DOHH2 (cell line): ENCODE data around the gene FKBP6.

Experiments used
- H3F3A ChIP-seq: fragments of 200-600 bp; sonication (generic), shearing (Covaris generic); 2 replicates; pipeline ENCODE4 v1.6.0; 2016; ENCODE audit warnings: antibody characterized with exemption, mild to moderate bottlenecking; ENCODE audit not compliant: control insufficient read depth, insufficient read depth
- H3K27ac ChIP-seq: fragments of 200-600 bp; sonication (generic); 2 replicates; pipeline ENCODE4 v1.5.1; 2014; ENCODE audit warnings: low read depth, mild to moderate bottlenecking, low read length, moderate library complexity
- H3K27me3 ChIP-seq: fragments of 200-600 bp; sonication (generic); 2 replicates; pipeline ENCODE4 v1.6.1; 2014; ENCODE audit warnings: mild to moderate bottlenecking, low read length, mixed read lengths; ENCODE audit not compliant: control insufficient read depth
- H3K36me3 ChIP-seq: fragments of 200-600 bp; sonication (generic); 2 replicates; pipeline ENCODE4 v1.6.1; 2014; ENCODE audit warnings: mild to moderate bottlenecking, low read length, moderate library complexity, mixed read lengths; ENCODE audit not compliant: control insufficient read depth
- H3K4me1 ChIP-seq: fragments of 200-600 bp; sonication (generic); 2 replicates; pipeline ENCODE4 v1.6.1; 2014; ENCODE audit warnings: mild to moderate bottlenecking, low read length, mixed read lengths; ENCODE audit not compliant: control insufficient read depth
- H3K4me2 ChIP-seq: fragments of 200-600 bp; sonication (generic); 2 replicates; pipeline ENCODE4 v1.6.0; 2014; ENCODE audit warnings: mild to moderate bottlenecking, low read length, moderate library complexity
- H3K4me3 ChIP-seq: fragments of 200-600 bp; sonication (generic); 2 replicates; pipeline ENCODE4 v1.5.1; 2014; ENCODE audit warnings: mild to moderate bottlenecking, low read length, mixed read lengths
- H3K79me2 ChIP-seq: fragments of 200-600 bp; sonication (generic); 2 replicates; pipeline ENCODE4 v1.6.1; 2014; ENCODE audit warnings: mild to moderate bottlenecking, low read length, mixed read lengths; ENCODE audit not compliant: control insufficient read depth
- H3K9me2 ChIP-seq: fragments of 200-600 bp; sonication (generic); replicated peaks from 2 replicates; pipeline ENCODE4 v1.6.1; 2014; ENCODE audit warnings: mild to moderate bottlenecking, low read length, mixed read lengths; ENCODE audit not compliant: control insufficient read depth
- H3K9me3 ChIP-seq: fragments of 200-600 bp; sonication (generic); 2 replicates; pipeline ENCODE4 v1.6.1; 2014; ENCODE audit warnings: antibody characterized with exemption, low read length, mixed read lengths; ENCODE audit not compliant: control insufficient read depth, insufficient read depth
- H4K20me1 ChIP-seq: fragments of 200-600 bp; sonication (generic); 2 replicates; pipeline ENCODE4 v1.6.0; 2014; ENCODE audit warnings: low read depth, mild to moderate bottlenecking, antibody characterized with exemption, low read length, moderate library complexity; ENCODE audit not compliant: control insufficient read depth, insufficient read depth
- CTCF ChIP-seq: fragments of 200-600 bp; sonication (generic); IDR thresholded peaks from one replicate; pipeline ENCODE4 v1.5.1; 2014; ENCODE audit warnings: antibody characterized with exemption, mild to moderate bottlenecking, low read depth, low read length; ENCODE audit not compliant: poor library complexity, severe bottlenecking
- EZH2phosphoT487 ChIP-seq: fragments of 200-600 bp; sonication (generic); IDR thresholded peaks from 2 replicates; pipeline ENCODE4 v1.6.1; 2017; ENCODE audit warnings: borderline replicate concordance, mild to moderate bottlenecking, antibody characterized with exemption, low read length, moderate library complexity, mixed read lengths

The FKBP6 gene

GRCh38 chr7:73338321-73338720, 10.4 kb downstream of the FKBP6 start:
- Histone ChIP-seq H3K9me3 (no peaks in the 10 kb centered on the region), H3K4me3 (no peak overlapping the region), H3K79me2 (no peaks in the 10 kb centered on the region), H4K20me1 (no peaks in the 10 kb centered on the region), H3K4me1 (no peaks in the 10 kb centered on the region), H3K27ac (no peak overlapping the region), H3K4me2 (no peak overlapping the region), H3K9me2 (no peaks in the 10 kb centered on the region), H3K27me3 (peaks cover 26% of the 10 kb centered on the region), H3K36me3 (no peaks in the 10 kb centered on the region), H3F3A (no peaks in the 10 kb centered on the region)
- TF ChIP-seq EZH2phosphoT487 (no peak), CTCF (no peak)

GRCh38 chr7:73340514-73340913, 12.6 kb downstream of the FKBP6 start:
- Histone ChIP-seq H4K20me1 (no peaks in the 10 kb centered on the region), H3K4me1 (no peaks in the 10 kb centered on the region), H3K79me2 (no peaks in the 10 kb centered on the region), H3K4me3 (no peak overlapping the region), H3K27ac (no peak overlapping the region), H3K9me2 (no peaks in the 10 kb centered on the region), H3K27me3 (peaks cover 23% of the 10 kb centered on the region), H3K36me3 (no peaks in the 10 kb centered on the region), H3K4me2 (no peak overlapping the region), H3F3A (no peaks in the 10 kb centered on the region), H3K9me3 (no peaks in the 10 kb centered on the region)
- TF ChIP-seq EZH2phosphoT487, result no peak

- Histone ChIP-seq H3K27ac (no peak overlapping the region), H3K79me2 (no peaks in the 10 kb centered on the region), H3K4me3 (no peak overlapping the region), H3K27me3 (peaks cover 20% of the 10 kb centered on the region), H3K9me3 (no peaks in the 10 kb centered on the region), H3F3A (no peaks in the 10 kb centered on the region), H3K9me2 (no peaks in the 10 kb centered on the region), H3K36me3 (no peaks in the 10 kb centered on the region), H4K20me1 (no peaks in the 10 kb centered on the region), H3K4me1 (no peaks in the 10 kb centered on the region), H3K4me2 (no peak overlapping the region)
- no peak for TF ChIP-seq EZH2phosphoT487
- no peak for TF ChIP-seq CTCF
Measured at GRCh38 chr7:73341877-73342276, 13.9 kb downstream of the FKBP6 start.

GRCh38 chr7:73342645-73343044, 14.7 kb downstream of the FKBP6 start:
- Histone ChIP-seq H3K4me1 (no peaks in the 10 kb centered on the region), H4K20me1 (no peaks in the 10 kb centered on the region), H3K36me3 (no peaks in the 10 kb centered on the region), H3K9me3 (no peaks in the 10 kb centered on the region), H3K27ac (no peak overlapping the region), H3K79me2 (no peaks in the 10 kb centered on the region), H3K9me2 (no peaks in the 10 kb centered on the region), H3K4me3 (no peak overlapping the region), H3F3A (no peaks in the 10 kb centered on the region), H3K4me2 (no peak overlapping the region), H3K27me3 (peaks cover 19% of the 10 kb centered on the region)
- no peak for TF ChIP-seq CTCF
- no peak for TF ChIP-seq EZH2phosphoT487
